GM10266 (cell line): ENCODE data around the gene MARK3.

Experiments used
- DNase-seq: peaks from one replicate; pipeline ENCODE4 v3.0.0; 2012; ENCODE audit errors: extremely low spot score
- CTCF ChIP-seq: IDR thresholded peaks from 2 replicates; pipeline ENCODE4 v1.5.1; 2012; ENCODE audit warnings: mild to moderate bottlenecking, low read depth; ENCODE audit not compliant: control insufficient read depth, insufficient read depth; ENCODE audit errors: missing control alignments

Gene MARK3

DNA sequence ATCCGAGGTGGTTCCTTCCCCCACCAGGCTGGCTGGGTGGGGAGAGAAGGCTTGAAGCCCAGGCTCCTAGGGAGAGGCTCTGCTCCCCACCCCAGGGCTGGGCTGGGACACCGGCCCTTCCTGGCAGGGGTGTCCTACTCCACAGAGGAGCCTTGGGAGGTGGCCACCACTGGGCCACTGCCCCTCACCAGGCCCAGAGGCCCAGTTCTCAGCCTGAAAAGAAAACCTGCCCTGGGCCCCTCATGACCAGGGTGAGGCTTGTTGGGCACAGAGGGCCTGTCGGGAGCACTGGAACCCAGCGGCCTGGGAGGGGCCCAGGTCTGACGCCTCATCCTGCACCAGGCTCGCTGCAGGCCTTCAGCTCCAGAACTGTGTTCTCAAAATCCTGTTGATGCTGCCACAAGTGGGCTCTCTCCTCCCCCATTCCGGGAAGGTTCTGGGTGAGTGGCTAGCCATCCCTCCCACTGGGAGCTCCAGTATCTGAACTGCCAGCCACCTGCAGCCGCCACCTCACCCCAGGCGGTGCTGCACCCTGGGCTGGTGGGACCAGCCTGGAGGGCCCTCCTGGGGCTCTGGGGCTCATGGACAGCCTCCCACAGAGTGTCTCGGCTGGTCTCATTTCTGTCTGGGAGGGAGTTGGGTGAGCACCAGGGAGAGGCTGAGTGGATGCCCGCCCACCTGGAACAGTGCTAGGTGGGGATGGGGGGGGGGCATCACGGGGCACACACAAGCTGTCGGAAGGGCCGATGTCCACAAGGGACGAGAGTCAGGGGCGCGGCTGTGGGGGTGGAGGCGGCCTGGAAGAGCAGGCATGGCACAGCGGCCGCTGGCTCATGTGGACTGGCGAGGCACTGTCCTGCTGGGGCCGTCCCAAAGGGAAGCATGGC is 165.5 kb downstream of the MARK3 start:
- TF ChIP-seq CTCF: no peak

DNA sequence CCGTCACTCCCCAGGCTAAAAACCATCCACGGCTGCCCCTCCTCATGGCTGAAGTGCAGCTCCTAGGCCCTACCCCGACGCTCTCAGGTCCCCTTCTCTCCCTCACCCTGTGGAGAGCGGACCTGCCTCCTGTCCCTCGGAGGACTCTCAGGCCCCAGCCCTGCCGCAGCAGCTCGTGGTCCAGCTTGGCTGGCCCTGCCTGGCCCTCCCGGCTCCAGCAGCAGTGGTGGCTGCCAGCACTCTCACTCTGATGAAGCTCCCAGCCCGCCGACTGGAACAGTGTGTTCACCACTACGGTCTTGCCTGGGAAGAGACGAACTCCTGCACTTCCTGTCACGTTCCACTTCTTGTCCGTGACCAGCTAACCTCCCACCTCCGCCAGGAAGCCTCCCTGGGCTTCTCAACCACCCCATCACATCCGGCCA is 166.1 kb downstream of the MARK3 start:
- no peak for DNase-seq
- no peak for TF ChIP-seq CTCF

More for the DNA sequence above, 165.5 kb downstream of the MARK3 start:
- no peak for DNase-seq

DNA sequence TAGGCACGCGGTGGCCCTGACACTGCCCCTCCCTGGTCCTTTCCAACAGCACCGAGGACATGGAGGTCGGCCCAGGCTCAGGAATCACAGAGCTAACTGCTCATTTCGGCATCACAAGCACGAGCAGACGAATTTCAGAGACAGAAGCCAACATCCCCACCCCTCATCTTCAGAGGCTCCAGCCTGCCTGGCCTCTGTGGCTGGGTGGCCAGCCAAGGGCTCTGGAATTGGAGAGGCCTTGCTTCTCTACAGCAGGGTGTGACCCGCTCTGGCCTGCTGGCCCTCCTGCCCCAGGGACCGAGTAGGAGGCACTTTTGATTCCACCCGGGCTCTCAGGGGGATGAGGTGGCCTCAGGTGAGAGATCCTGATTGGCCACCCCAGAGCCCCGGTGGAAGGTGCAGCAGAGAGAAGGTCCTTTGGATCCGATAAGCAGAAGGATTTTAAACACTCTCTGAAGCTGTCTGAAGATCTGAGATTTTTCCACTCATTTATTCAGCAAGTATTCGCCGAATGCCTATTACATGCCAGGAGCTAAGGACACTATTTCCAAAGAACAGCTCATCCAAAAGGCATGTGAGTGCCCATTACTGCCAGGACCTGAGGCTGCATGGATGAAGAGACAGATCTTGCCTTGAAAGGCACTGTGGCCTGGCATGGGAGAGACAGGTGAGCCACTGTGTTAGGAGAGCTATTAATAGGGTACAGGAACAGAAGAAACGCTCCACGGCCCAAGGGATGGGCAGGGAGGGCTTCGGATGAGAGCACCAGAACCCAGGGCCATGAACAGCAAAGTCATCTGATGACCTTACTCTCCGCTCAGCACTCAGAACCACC is 167.0 kb downstream of the MARK3 start:
- TF ChIP-seq CTCF: no peak
- no peak for DNase-seq

DNA sequence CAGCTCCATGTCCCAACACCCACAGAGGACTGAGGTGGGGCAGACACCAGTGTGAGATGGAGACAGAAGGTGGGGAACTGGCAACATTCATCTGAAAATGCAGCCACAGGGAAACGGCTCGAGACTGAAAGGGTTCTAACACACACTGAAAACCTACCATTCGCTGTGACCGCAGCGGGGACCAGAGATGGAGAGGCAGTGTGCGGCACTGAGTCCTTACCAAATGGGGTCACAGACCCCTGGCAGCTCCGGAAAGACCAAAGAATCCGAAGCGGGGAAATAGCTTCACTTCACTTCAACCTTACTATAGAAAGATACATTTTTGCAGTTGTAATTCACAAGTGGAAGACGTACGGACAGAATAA is 167.6 kb downstream of the MARK3 start:
- DNase-seq: no peak
- no peak for TF ChIP-seq CTCF
